GM12864 (cell line): ENCODE data around the gene NRTN.
"Not testable (repeated sequence)": the region's sequence is repeated elsewhere in the genome, so short reads cannot be mapped to it uniquely, and the experiment has no call there.

ENCODE experiments used
- DNase-seq: peaks from one replicate; pipeline ENCODE4 v3.0.0-alpha.2; 2011; ENCODE audit warnings: low read depth
- H3K4me3 ChIP-seq: 2 replicates; pipeline ENCODE4 v1.5.1; 2011; ENCODE audit warnings: mild to moderate bottlenecking, low read depth, low read length, control low read depth
- TF ChIP-seq, protein P1 (sequence below): IDR thresholded peaks from 2 replicates; pipeline ENCODE4 v1.5.1; 2011; ENCODE audit warnings: low read depth, mild to moderate bottlenecking, moderate library complexity, low read length, control low read depth, inconsistent platforms; ENCODE audit errors: missing control alignments

Gene NRTN

DNA sequence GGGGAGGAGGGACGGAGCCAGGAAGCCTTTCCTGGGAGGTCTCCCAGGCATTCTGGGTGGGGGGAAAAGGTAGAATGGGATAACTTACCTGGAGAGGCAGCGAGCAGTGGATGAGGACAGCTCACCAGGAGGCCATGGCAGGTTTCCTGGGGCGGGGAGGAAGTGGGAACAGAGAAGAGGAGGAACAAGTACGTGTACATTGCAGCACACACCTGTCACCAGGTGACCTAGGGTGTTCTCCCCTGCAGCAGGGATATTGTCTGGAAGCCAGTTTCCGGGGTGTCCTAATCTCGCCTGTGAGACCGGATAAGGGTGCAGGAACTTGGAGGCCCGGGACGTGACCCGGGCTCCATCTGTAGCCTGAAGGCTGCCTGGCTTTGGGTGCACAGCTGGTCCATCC is 46.4 kb downstream of the NRTN start, which contains the start of gene FUT3:
TSS of gene FUT3 (minus strand) at position 148 of the 400 bp plus-strand sequence.
- no peak for DNase-seq
- TF ChIP-seq, protein P1, sequence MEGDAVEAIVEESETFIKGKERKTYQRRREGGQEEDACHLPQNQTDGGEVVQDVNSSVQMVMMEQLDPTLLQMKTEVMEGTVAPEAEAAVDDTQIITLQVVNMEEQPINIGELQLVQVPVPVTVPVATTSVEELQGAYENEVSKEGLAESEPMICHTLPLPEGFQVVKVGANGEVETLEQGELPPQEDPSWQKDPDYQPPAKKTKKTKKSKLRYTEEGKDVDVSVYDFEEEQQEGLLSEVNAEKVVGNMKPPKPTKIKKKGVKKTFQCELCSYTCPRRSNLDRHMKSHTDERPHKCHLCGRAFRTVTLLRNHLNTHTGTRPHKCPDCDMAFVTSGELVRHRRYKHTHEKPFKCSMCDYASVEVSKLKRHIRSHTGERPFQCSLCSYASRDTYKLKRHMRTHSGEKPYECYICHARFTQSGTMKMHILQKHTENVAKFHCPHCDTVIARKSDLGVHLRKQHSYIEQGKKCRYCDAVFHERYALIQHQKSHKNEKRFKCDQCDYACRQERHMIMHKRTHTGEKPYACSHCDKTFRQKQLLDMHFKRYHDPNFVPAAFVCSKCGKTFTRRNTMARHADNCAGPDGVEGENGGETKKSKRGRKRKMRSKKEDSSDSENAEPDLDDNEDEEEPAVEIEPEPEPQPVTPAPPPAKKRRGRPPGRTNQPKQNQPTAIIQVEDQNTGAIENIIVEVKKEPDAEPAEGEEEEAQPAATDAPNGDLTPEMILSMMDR, result no peak
- H3K4me3 ChIP-seq, result no peak within 1 kb of the TSS

DNA sequence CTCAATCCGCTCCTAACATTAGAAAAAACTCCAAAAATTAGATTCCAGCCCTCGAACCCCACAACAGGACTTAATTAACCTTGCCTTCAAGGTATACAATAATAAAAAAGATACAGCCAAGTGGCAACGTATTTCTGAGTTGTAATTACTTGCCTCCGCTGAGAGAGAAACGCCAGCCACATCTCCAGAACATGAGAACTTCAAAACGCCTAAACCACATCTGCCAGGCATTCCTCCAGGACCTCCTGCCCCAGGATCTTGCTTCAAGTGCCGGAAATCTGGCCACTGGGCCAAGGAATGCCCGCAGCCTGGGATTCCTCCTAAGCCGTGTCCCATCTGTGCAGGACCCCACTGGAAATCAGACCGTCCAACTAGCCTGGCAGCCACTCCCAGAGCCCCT is 49.3 kb downstream of the NRTN start:
- DNase-seq, H3K4me3 ChIP-seq: not testable (repeated sequence)

DNA sequence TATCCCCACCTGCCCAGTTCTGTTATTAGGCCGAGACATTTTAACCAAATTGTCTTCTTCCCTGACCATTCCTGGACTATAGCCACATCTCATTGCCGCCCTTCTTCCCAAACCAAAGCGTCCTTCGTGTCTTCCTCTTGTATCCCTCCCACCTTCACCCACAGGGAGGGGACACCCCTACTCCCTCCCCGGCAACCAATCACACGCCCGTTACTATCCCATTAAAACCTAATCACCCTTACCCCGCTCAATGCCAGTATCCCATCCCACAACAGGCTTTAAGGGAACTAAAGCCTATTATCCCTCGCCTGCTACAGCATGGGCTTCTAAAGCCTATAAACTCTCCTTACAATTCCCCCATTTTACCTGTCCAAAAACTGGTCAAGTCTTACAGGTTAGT is 50.3 kb downstream of the NRTN start:
- DNase-seq, result not testable (repeated sequence)

DNA sequence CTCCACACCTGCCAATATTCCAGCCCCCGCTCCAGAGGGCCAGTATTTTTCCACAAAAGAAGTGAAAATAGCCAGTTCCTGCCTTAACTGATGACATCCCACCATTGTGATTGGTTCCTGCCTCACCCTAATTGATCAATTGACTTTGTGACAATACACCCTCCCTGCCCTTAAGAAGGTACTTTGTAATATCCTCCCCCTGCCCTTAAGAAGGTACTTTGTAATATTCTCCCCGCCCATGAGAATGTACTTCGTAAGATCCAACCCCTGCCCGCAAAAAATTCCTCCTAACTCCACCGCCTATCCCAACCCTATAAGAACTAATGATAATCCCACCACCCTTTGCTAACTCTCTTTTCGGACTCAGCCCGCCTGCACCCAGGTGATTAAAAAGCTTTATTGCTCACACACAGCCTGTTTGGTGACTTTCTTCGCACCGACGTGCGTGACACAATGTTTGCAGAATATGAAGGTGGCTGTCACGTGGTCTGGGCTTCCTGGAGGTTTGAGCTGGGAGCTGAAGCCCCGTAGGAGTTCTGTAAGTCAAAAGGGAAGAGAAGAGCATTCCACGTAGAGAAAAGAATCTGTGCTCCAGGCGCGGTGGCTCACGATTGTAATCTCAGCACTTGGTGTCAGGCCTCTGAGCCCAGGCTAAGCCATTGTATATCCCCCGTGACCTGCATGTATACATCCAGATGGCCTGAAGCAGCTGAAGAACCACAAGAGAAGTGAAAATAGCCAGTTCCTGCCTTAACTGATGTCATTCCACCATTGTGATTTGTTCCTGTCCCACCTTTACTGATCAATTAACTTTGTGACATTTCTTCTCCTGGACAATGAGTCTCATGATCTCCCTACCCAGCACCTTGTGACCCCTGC is 52.6 kb downstream of the NRTN start:
- TF ChIP-seq, protein P1, result no peak
- DNase-seq, result no peak

More for the DNA sequence above, 50.3 kb downstream of the NRTN start:
- H3K4me3 ChIP-seq, result not testable (repeated sequence)

DNA sequence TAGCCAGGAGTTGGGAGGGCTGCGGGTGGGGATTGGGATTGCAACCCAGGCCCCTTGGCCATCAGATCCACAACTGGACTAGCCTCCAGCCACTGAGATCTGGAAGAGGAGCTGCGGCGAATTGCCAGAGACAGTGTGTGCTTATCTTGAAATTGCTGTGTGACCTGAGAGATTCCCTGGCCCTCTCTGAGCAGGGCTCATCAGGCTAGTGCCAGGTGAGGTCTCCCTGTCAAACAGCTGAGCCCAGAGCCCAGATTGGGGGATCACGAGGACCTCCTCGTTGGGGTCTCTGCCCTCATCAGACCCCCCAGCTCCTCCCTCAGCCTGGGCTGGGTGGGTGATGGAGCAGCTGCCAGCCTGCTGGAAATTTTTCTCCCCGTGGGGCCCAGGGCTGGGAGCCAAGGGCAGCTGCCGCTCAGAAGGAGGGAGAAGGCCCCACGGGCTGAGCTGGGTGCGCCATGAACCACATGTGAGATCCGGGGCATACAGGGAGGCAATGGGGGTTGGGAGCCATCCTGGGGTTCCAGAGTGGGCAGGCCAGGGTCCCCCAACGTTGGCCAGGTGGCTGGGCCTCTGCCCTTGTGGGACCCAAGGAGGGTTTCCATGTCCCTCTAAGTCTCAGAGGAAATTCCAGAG is 58.3 kb downstream of the NRTN start:
- H3K4me3 ChIP-seq, result no peak overlapping the region
- no peak for DNase-seq
- TF ChIP-seq, protein P1, result no peak

More for the DNA sequence above, 52.6 kb downstream of the NRTN start:
- H3K4me3 ChIP-seq, result no peak overlapping the region

DNA sequence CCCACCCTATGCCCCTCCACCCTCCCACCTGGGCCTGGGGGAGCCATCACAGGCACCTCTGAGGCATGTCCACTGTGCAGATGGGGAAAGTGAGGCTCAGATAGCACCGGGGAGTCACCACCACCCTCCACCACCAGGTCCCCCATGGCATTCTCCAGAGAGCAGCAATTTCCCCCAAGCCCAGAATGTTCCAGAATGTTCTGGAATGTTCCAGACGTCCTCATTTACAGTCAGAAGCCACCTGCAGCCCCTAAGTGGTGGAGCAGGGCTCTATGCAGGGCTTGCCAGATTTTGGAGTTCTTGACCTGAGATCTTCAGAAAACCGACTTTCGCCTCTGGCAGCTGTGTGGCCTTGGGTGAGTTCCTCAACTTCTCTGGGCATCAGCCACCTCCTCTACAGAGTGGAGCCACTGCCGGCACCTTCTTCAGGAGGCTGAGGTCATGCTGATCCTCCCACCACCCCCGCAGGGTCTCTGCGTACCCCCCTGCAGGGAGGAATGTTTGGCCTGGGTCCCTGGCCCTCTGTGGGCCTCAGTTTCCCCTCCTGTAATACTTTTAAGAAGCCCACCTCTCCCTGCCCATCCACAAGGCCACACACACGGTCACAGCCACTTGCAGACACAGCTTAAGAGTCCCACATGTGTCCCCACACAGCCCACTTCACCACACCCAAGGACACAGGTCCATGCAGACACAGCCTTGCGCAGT is 59.3 kb downstream of the NRTN start:
- H3K4me3 ChIP-seq, result no peak overlapping the region
- TF ChIP-seq, protein P1, result no peak
- DNase-seq, result no peak

DNA sequence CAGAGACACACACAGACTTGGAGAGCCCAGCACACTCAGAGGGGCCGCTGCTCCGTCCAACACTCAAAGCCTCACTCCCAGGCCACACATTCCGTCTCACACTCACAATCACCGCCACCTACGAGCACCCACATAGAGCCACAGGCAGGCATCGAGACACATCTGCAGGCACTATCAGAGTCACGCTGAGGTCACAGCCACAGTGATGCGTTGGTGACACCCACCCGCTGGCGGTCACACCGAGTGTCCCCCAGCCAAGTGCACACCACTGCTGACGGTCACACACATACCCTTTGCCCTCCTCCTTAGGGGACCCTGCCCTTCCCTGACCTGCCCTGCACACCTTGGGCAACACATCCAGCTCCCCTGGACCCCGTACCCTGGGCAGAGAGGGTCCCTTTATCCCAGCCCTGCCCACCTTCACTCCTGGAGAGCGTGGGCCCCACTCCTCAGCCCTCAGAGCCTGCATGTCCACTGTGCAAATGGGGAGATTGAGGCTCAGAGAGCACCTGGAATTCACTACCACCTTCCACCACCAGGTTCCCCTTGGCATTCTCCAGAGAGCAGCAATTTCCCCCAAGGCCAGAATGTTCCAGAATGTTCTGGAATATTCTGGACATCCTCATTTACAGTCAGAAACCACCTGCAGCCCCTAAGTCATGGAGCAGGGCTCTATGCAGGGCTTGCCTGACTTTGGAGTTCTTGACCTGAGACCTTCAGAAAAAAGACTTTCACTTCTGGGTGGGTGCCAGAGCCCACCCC is 60.0 kb downstream of the NRTN start:
- TF ChIP-seq, protein P1, result peak; percentile 19
- DNase-seq, result no peak
- no peak overlapping the region for H3K4me3 ChIP-seq
